ENCODE data around the gene SNTG2. TPM values are rescaled to one million over a fixed set of nuclear protein-coding genes. Genes with fewer than 3 reads are reported as not detected.
"Not testable (repeated sequence)": the region's sequence is repeated elsewhere in the genome, so short reads cannot be mapped to it uniquely, and the experiment has no call there.

The SNTG2 gene
- total RNA-seq, 8 experiments from 2014 or later: 0.21 to 2.8 (median 1.1) TPM

DNA sequence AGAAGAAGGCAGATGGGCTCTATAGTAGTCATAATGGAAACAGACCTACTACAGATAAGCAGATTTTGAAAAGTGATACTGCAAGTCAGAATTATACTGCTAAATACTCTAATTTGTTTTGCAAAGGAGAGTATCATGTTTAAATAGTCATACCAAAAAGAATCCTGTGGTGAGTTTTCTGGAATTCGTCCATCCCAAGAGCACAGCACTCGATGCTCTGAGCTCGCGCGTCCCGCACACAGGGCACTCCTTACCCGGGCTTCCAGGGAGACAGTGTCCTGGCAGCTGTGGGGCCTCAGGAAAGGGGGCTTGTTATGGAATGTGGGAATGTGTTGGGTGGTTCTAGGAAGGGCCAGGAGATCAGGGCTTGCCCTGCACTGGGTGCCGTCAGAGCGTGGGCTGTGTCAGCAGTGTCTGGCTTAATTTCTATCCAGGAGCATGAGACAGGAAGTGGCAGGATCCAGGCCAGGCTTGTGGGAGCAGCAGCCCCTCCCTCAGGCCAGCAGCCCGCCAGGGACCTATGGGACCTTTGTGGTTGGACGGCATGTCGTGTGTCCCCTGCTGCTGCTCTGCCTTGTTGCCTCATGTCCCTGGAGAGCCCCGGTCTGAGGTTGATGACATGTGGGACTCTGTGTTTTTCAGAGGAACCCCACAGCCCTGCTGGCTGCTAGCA, 269.4 kb downstream of the SNTG2 start:
- peak in 4 of 8 experiments; percentile 24 to 87 (median 49) for ATAC-seq (replicated peaks in 6 of 8)
- Histone ChIP-seq H3K27ac (no peak overlapping the region), H3K4me3 (no peak overlapping the region), H3K4me1 (replicated peaks in 1 of 2) (no peaks in the 10 kb centered on the region)
- WGBS, 10 experiments: 10 to 88% (median 81%) methylated on average over 1 to 10 of the region's 13 CpGs; no CpG with 5 or more reads in 5 of the 10 experiments
- in situ Hi-C loops (cut with MboI; ENCODE audit: low pct_unique_long_range_greater_than_20kb in 2 of 9, low sequenced_read_pairs in 9 of 9, unreplicated experiment in 9 of 9): no loop called here

DNA sequence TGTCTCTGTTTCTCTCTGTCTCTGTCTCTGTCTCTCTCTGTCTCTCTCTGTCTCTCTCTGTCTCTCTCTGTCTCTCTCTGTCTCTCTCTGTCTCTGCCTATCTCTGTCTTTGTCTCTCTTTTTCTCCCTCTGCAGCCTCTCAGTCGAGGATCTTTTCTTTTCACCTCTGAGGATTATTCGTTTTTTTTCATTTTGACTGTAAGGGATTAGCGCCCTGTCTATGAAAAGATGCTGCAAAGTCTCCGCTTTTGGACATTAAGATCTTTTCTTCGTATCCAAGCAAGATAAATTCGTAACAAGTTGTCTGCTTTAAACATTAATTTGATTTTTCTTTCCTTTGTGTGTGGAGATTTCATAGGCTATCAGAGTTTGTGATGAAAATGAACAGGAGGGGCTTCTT, 271.4 kb downstream of the SNTG2 start:
- no peak overlapping the region for H3K27ac ChIP-seq
- in situ Hi-C loops (cut with MboI; ENCODE audit: low pct_unique_long_range_greater_than_20kb in 2 of 9, low sequenced_read_pairs in 9 of 9, unreplicated experiment in 9 of 9): no loop called here
- H3K4me1 ChIP-seq (replicated peaks in 1 of 2): no peaks in the 10 kb centered on the region
- ATAC-seq (replicated peaks in 6 of 8): no peak
- 20 to 82% (median 73%) methylated on average over 3 to 6 of the region's 6 CpGs; no CpG with 5 or more reads in 1 of the 10 experiments for WGBS, 10 experiments
- no peak overlapping the region for H3K4me3 ChIP-seq

- ATAC-seq (replicated peaks in 6 of 8): no peak
- WGBS, 10 experiments: 0 to 100% (median 74%) methylated on average over 1 to 3 of the region's 11 CpGs; no CpG with 5 or more reads in 4 of the 10 experiments
- in situ Hi-C loops (cut with MboI; ENCODE audit: low pct_unique_long_range_greater_than_20kb in 2 of 9, low sequenced_read_pairs in 9 of 9, unreplicated experiment in 9 of 9): no loop called here
- no peak overlapping the region for H3K4me3 ChIP-seq
- no peak overlapping the region for H3K27ac ChIP-seq
- no peaks in the 10 kb centered on the region for H3K4me1 ChIP-seq (replicated peaks in 1 of 2)
Measured at GRCh38 chr2:1223791-1224190, 273.1 kb downstream of the SNTG2 start.

GRCh38 chr2:1224901-1225300, 274.3 kb downstream of the SNTG2 start:
- no peak overlapping the region for H3K27ac ChIP-seq
- WGBS, 10 experiments: 22 to 90% (median 68%) methylated on average over 1 to 3 of the region's 3 CpGs; no CpG with 5 or more reads in 2 of the 10 experiments
- ATAC-seq (replicated peaks in 6 of 8): no peak
- in situ Hi-C loops (cut with MboI; ENCODE audit: low pct_unique_long_range_greater_than_20kb in 2 of 9, low sequenced_read_pairs in 9 of 9, unreplicated experiment in 9 of 9): no loop called here
- no peaks in the 10 kb centered on the region for H3K4me1 ChIP-seq (replicated peaks in 1 of 2)
- no peak overlapping the region for H3K4me3 ChIP-seq

GRCh38 chr2:1226766-1227165, 276.1 kb downstream of the SNTG2 start:
- ATAC-seq (replicated peaks in 6 of 8): no peak
- 12 to 100% (median 93%) methylated on average over 1 to 3 of the region's 3 CpGs; no CpG with 5 or more reads in 1 of the 10 experiments for WGBS, 10 experiments
- in situ Hi-C loops (cut with MboI; ENCODE audit: low pct_unique_long_range_greater_than_20kb in 2 of 9, low sequenced_read_pairs in 9 of 9, unreplicated experiment in 9 of 9): no loop called here
- H3K4me1 ChIP-seq (replicated peaks in 1 of 2): no peaks in the 10 kb centered on the region
- H3K4me3 ChIP-seq: no peak overlapping the region
- no peak overlapping the region for H3K27ac ChIP-seq

DNA sequence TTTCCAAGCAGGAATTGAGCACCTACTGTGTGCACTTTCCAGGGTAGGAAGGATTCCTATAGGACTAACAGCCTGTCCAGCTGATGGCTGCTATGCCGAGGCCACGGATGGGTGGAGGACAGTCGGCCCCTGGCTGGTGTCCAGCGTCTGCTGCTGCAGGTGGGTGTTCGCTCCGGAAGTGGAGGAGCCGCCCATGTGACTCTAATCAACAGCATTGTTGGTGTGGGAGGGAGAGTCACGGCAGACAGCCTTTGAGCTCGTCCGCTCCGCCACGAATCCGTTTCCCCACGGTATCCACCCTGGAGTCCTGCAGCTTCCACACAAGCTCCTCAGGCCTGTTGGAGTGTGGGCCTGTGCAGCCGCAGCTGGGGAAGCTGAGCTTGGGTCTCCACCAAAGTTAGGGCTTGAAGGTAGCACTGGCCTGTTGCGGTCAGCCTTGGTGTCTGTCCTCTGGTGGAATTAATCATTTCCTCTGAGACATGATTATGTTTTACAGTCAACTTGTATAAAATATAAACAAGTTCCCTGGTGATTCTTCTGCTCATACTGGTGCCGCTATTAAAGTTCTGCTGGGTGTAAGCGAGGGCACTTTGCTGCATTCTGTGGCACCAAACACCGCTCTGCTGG, 276.7 kb downstream of the SNTG2 start:
- 9 to 96% (median 90%) methylated on average over 2 to 10 of the region's 19 CpGs; no CpG with 5 or more reads in 4 of the 10 experiments for WGBS, 10 experiments
- H3K4me3 ChIP-seq: no peak overlapping the region
- in situ Hi-C loops (cut with MboI; ENCODE audit: low pct_unique_long_range_greater_than_20kb in 2 of 9, low sequenced_read_pairs in 9 of 9, unreplicated experiment in 9 of 9): no loop called here
- no peak overlapping the region for H3K27ac ChIP-seq
- no peaks in the 10 kb centered on the region for H3K4me1 ChIP-seq (replicated peaks in 1 of 2)
- ATAC-seq (replicated peaks in 6 of 8): peak in 2 of 8 experiments; percentile 41 to 88

- H3K4me3 ChIP-seq; H3K27ac ChIP-seq; in situ Hi-C loops (cut with MboI; ENCODE audit: low pct_unique_long_range_greater_than_20kb in 2 of 9, low sequenced_read_pairs in 9 of 9, unreplicated experiment in 9 of 9); H3K4me1 ChIP-seq (replicated peaks in 1 of 2); ATAC-seq (replicated peaks in 6 of 8): not testable (repeated sequence)
- 95 to 98% methylated on average over 8 of the region's 30 CpGs; no CpG with 5 or more reads in 8 of the 10 experiments for WGBS, 10 experiments
Measured at GRCh38 chr2:1229596-1229995, 278.9 kb downstream of the SNTG2 start.

DNA sequence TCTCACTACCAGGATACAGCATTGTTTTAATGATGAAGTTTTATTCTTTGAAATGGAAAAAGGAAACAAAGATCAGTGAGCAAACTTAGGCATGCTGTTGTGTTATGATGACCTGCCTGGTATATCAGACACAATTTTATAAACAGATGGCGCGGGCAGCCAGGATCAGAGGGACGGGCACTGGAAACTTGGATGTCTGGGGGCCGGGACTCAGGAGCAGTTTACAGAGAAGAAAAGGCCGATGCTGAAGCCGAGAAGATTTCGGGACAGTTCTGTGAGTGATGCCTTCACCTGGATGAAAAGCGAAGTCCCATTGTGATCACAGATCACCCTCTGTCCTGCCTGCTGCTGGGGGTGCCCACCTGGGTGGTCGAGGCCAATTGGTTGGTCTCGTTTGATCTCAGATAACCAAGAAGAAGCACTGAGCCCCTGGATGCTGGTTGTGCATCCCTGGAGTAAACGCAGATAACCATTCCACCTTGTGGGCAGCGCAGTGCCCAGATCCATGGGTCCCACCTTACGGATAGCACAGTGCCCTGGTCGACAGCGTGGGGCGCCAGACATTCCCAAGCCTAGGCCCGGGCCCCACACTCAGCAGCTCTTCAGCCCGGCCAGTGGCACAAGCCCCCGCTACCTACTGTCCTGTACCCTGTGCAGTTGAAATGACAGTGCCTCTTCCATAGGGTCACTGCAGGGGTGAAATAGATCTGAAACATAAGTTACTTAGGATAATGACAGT, 279.7 kb downstream of the SNTG2 start:
- Histone ChIP-seq H3K4me1 (replicated peaks in 1 of 2) (no peaks in the 10 kb centered on the region), H3K4me3 (no peak overlapping the region), H3K27ac (no peak overlapping the region)
- 54 to 96% (median 85%) methylated on average over 3 to 12 of the region's 19 CpGs; no CpG with 5 or more reads in 5 of the 10 experiments for WGBS, 10 experiments
- in situ Hi-C loops (cut with MboI; ENCODE audit: low pct_unique_long_range_greater_than_20kb in 2 of 9, low sequenced_read_pairs in 9 of 9, unreplicated experiment in 9 of 9): no loop called here
- no peak for ATAC-seq (replicated peaks in 6 of 8)

DNA sequence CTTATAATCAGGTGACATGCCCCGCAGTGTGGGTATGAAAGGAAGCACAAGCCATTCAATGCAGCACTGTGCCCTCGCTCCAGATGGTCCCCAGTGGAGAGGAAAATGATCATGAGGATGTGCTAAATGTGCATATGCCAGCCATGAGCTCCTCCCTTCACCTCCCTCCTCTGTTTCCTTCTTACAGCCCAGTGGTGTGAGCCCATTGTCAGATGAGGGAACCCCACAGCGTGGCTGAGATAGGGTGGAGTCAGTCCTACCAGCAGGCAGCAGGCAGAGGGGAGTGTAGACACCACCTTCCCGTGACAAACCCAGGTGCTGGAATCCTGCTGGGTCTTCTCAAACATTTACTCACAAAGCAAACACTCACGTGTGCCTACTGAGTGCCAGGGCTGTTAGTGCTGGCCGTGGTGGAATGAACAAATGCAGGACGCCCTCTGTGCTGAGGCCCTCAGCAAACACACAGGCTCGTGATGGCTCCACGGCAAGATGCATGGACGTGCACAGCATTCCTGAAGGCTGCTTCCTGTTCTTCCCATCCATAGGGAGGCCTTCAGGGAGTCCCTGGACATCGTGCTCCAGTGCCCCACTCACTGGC, 280.9 kb downstream of the SNTG2 start:
- in situ Hi-C loops (cut with MboI; ENCODE audit: low pct_unique_long_range_greater_than_20kb in 2 of 9, low sequenced_read_pairs in 9 of 9, unreplicated experiment in 9 of 9): no loop called here
- peak in 7 of 8 experiments; percentile 11 to 68 (median 31) for ATAC-seq (replicated peaks in 6 of 8)

DNA sequence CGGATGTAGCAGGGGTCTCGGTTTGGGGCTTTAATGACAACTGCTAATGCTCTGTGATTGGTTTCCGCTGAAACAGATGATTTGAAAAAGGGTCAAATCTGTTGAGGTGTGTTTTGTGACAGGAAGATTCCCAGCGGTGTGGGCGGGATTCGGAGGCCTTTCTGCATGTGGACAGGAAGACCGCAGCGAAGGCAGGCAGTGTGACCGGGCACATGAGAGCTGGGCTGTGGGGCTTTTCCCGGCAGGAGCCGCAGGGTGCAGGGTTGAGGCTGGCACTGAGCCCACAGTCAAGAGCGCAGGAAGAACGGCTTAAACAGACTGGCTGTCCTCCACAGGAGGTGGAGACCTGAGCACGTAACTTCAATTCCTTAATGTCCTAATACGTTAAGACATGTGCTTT, 282.6 kb downstream of the SNTG2 start:
- Histone ChIP-seq H3K4me1 (replicated peaks in 1 of 2) (no peaks in the 10 kb centered on the region), H3K27ac (no peak overlapping the region), H3K4me3 (no peak overlapping the region)
- WGBS, 10 experiments: 51 to 100% (median 77%) methylated on average over 3 to 12 of the region's 15 CpGs
- in situ Hi-C loops (cut with MboI; ENCODE audit: low pct_unique_long_range_greater_than_20kb in 2 of 9, low sequenced_read_pairs in 9 of 9, unreplicated experiment in 9 of 9): no loop called here
- no peak for ATAC-seq (replicated peaks in 6 of 8)

More for the DNA sequence above, 280.9 kb downstream of the SNTG2 start:
- no peak overlapping the region for H3K27ac ChIP-seq
- 18 to 100% (median 73%) methylated on average over 1 to 7 of the region's 11 CpGs for WGBS, 10 experiments
- H3K4me3 ChIP-seq: no peak overlapping the region
- no peaks in the 10 kb centered on the region for H3K4me1 ChIP-seq (replicated peaks in 1 of 2)

GRCh38 chr2:1234731-1235308, 284.2 kb downstream of the SNTG2 start:
- 0 to 100% (median 97%) methylated on average over 1 to 4 of the region's 13 CpGs; no CpG with 5 or more reads in 6 of the 10 experiments for whole genome bisulfite sequencing, 10 experiments
- Histone ChIP-seq H3K4me3 (no peak overlapping the region), H3K4me1 (replicated peaks in 1 of 2) (no peaks in the 10 kb centered on the region), H3K27ac (no peak overlapping the region)
- in situ Hi-C loops (cut with MboI; ENCODE audit: low pct_unique_long_range_greater_than_20kb in 2 of 9, low sequenced_read_pairs in 9 of 9, unreplicated experiment in 9 of 9): no loop called here
- ATAC-seq (replicated peaks in 6 of 8): no peak

DNA sequence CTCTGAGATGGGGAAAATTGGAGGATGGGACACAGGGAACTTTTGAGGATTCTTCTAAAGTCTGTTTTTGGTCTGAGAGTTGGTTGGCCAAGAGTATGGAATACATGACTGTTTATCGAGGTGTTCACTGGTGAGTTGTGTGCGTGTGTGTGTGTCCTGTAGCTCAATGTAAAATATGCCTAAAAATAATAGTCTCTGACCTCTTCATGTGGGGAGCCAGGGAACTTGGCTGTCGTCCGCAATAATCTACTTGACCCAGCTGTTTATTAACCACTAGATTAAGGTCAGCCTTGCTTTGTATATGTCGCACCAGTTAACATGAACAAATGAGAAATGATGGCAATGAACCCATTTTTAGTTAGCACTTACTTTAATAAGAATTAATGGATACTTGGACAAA, 285.2 kb downstream of the SNTG2 start:
- WGBS, 10 experiments: 48 to 100% (median 88%) methylated on average over 1 to 5 of the region's 5 CpGs; no CpG with 5 or more reads in 1 of the 10 experiments
- H3K27ac ChIP-seq: no peak overlapping the region
- ATAC-seq (replicated peaks in 6 of 8): no peak
- H3K4me1 ChIP-seq (replicated peaks in 1 of 2): no peaks in the 10 kb centered on the region
- in situ Hi-C loops (cut with MboI; ENCODE audit: low pct_unique_long_range_greater_than_20kb in 2 of 9, low sequenced_read_pairs in 9 of 9, unreplicated experiment in 9 of 9): no loop called here
- no peak overlapping the region for H3K4me3 ChIP-seq
